Panc1 (cell line): ENCODE data around the gene RFX8.

ENCODE experiments used
- POLR2AphosphoS5 ChIP-seq: IDR thresholded peaks from 2 replicates; pipeline ENCODE4 v1.6.1; 2012; ENCODE audit warnings: mild to moderate bottlenecking, low read depth, low read length, moderate library complexity
- SIN3A ChIP-seq: IDR thresholded peaks from 2 replicates; pipeline ENCODE4 v1.6.1; 2012; ENCODE audit warnings: low read depth, mild to moderate bottlenecking, low read length, moderate library complexity, borderline replicate concordance; ENCODE audit not compliant: insufficient read depth
- TF ChIP-seq, protein P1 (sequence below), 2 experiments: IDR thresholded peaks; 2 replicates each; pipeline ENCODE4 v1.6.1; 2011 to 2012; ENCODE audit warnings: low read depth in 2 of 2, control low read depth in 1 of 2, low read length in 1 of 2, mild to moderate bottlenecking in 1 of 2, moderate library complexity in 1 of 2; ENCODE audit not compliant: insufficient read depth in 1 of 2
- TF ChIP-seq, protein P2 (sequence below): fragments of 450-650 bp; IDR thresholded peaks from 2 replicates; pipeline ENCODE4 v1.5.1; 2017; ENCODE audit warnings: mild to moderate bottlenecking

DNA sequence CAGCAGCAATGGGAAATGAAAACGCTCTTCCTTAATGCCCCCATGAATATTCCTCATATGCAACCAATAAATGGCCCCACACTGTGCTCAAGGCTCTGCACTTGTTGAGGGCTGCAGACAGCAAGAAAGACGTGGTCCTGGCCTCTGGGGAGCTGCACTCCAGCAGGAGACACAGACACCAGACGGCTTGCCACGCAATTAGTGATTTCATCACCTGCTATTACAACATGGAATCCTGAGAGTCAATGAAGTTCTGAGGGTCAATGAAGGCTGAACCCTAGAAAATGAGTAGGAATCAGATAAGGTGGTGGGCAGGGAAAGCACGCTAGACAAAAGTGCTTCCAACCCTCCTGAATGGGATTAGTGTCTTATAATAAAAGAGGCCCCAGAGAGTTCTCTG lies 106.5 kb downstream of the RFX8 start:
- TF ChIP-seq, protein P1, sequence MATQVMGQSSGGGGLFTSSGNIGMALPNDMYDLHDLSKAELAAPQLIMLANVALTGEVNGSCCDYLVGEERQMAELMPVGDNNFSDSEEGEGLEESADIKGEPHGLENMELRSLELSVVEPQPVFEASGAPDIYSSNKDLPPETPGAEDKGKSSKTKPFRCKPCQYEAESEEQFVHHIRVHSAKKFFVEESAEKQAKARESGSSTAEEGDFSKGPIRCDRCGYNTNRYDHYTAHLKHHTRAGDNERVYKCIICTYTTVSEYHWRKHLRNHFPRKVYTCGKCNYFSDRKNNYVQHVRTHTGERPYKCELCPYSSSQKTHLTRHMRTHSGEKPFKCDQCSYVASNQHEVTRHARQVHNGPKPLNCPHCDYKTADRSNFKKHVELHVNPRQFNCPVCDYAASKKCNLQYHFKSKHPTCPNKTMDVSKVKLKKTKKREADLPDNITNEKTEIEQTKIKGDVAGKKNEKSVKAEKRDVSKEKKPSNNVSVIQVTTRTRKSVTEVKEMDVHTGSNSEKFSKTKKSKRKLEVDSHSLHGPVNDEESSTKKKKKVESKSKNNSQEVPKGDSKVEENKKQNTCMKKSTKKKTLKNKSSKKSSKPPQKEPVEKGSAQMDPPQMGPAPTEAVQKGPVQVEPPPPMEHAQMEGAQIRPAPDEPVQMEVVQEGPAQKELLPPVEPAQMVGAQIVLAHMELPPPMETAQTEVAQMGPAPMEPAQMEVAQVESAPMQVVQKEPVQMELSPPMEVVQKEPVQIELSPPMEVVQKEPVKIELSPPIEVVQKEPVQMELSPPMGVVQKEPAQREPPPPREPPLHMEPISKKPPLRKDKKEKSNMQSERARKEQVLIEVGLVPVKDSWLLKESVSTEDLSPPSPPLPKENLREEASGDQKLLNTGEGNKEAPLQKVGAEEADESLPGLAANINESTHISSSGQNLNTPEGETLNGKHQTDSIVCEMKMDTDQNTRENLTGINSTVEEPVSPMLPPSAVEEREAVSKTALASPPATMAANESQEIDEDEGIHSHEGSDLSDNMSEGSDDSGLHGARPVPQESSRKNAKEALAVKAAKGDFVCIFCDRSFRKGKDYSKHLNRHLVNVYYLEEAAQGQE (IDR thresholded peaks at IDR 0.05; ENCODE audit: insufficient read depth in 1 of 2, low read depth in 2 of 2, low read length in 1 of 2) = no peak
- TF ChIP-seq, protein P2, sequence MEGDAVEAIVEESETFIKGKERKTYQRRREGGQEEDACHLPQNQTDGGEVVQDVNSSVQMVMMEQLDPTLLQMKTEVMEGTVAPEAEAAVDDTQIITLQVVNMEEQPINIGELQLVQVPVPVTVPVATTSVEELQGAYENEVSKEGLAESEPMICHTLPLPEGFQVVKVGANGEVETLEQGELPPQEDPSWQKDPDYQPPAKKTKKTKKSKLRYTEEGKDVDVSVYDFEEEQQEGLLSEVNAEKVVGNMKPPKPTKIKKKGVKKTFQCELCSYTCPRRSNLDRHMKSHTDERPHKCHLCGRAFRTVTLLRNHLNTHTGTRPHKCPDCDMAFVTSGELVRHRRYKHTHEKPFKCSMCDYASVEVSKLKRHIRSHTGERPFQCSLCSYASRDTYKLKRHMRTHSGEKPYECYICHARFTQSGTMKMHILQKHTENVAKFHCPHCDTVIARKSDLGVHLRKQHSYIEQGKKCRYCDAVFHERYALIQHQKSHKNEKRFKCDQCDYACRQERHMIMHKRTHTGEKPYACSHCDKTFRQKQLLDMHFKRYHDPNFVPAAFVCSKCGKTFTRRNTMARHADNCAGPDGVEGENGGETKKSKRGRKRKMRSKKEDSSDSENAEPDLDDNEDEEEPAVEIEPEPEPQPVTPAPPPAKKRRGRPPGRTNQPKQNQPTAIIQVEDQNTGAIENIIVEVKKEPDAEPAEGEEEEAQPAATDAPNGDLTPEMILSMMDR = no peak
- no peak for TF ChIP-seq POLR2AphosphoS5
- no peak for TF ChIP-seq SIN3A
